ENCODE results near the gene RALY.

- TF ChIP-seq POLR2A (IDR thresholded peaks at IDR 0.05) (no peak), CTCF (IDR thresholded peaks at IDR 0.05) (no peak)
Observed at GRCh38 chr20:34072778-34073177, 79.1 kb downstream of the RALY start.

Measured in Peyer's patch (tissue), 4 donors.